Measurements from ENCODE around the gene AQP6. TPM values are rescaled to one million over a fixed set of nuclear protein-coding genes. Genes with fewer than 3 reads are reported as not detected.
A peak's percentile ranks its signal among the peaks of the same experiment; 100 is the strongest.

AQP6 gene
- total RNA-seq, 6 donors from 2014 or later: 0.06 to 0.39 (median 0.24) TPM; not detected in 2

DNA sequence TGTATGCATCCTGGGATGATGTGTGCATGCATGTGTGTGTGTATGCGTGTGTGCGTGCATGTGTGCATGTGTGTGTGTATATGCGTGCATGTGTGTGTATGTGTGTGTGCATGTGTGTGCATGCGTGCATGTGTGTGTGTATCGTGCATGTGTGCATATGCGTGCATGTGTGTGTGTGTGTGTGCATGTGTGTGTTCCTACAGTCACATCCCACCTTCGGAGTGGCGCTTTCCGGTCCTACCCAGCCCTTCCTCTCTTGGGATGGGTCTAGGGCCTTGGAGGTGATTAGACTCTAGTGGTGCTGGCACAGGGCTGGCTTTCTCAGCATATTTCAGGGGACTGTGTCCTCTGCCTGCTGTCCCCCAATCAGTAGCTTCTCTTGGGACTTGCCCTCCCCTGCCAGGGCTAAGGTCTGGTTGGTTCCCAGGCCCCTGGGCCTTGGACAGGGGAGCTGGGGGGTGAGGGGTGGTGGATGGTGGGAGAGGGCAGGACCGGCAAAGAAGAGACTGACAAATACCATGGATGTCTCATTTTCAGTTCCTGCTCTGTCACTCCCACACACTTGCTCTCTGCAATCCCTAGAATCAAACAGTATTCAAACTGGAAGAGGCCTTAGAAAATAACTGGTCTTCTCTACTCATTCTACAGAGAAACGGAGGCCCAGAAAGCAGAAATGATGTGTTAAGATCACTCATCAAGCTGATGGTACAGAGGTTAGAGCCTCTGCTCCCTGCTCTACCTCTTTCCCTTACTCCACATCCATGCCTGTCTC, 47.1 kb upstream of the AQP6 start:
- Histone ChIP-seq H3K27me3 (no peaks in the 10 kb centered on the region), H3K4me1 (peaks cover 0 to 1% (median 0%) of the 10 kb centered on the region in 4 donors), H3K9me3 (no peaks in the 10 kb centered on the region), H3K4me3 (no peak overlapping the region), H3K36me3 (no peaks in the 10 kb centered on the region), H3K27ac (no peak overlapping the region)
- ATAC-seq (ENCODE audit: low FRiP score in 2 of 2) (no peak), DNase-seq (peak in 1 of 2 donors; percentile 12)
- TF ChIP-seq POLR2A (IDR thresholded peaks at IDR 0.05) (no peak), POLR2AphosphoS5 (IDR thresholded peaks at IDR 0.05) (no peak), EP300 (IDR thresholded peaks at IDR 0.05) (no peak)
- TF ChIP-seq, protein P1, sequence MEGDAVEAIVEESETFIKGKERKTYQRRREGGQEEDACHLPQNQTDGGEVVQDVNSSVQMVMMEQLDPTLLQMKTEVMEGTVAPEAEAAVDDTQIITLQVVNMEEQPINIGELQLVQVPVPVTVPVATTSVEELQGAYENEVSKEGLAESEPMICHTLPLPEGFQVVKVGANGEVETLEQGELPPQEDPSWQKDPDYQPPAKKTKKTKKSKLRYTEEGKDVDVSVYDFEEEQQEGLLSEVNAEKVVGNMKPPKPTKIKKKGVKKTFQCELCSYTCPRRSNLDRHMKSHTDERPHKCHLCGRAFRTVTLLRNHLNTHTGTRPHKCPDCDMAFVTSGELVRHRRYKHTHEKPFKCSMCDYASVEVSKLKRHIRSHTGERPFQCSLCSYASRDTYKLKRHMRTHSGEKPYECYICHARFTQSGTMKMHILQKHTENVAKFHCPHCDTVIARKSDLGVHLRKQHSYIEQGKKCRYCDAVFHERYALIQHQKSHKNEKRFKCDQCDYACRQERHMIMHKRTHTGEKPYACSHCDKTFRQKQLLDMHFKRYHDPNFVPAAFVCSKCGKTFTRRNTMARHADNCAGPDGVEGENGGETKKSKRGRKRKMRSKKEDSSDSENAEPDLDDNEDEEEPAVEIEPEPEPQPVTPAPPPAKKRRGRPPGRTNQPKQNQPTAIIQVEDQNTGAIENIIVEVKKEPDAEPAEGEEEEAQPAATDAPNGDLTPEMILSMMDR (IDR thresholded peaks at IDR 0.05): no peak
- 87 to 95% methylated on average over 11 of the region's 11 CpGs for WGBS, 2 donors

DNA sequence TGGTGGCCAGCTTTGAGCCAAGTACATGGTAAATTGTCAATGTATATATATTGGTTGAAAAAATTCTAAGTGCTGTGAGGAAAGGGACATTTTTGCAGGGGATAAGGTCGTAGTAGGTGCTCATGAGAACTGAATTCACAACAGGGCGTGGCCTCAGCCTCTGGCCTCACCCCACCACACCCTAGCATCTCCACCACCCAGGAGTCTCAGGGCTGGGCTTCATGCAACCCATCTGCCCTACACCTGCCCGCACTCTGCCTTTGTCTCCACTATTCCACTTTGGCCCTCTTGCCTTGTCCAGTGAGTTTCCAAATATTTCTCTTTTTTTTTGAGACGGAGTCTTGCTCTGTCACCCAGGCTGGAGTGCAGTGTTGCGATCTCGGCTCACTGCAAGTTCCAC, 44.3 kb upstream of the AQP6 start:
- Histone ChIP-seq H3K36me3 (no peaks in the 10 kb centered on the region), H3K9me3 (no peaks in the 10 kb centered on the region), H3K27me3 (no peaks in the 10 kb centered on the region), H3K4me3 (no peak overlapping the region), H3K27ac (no peak overlapping the region), H3K4me1 (no peaks in the 10 kb centered on the region)
- ATAC-seq (ENCODE audit: low FRiP score in 2 of 2): no peak
- peak in 1 of 2 donors; percentile 7 for DNase-seq
- WGBS, 2 donors: 92 to 94% methylated on average over 6 of the region's 6 CpGs
- TF ChIP-seq POLR2A (IDR thresholded peaks at IDR 0.05) (no peak), EP300 (IDR thresholded peaks at IDR 0.05) (no peak), POLR2AphosphoS5 (IDR thresholded peaks at IDR 0.05) (no peak)
- TF ChIP-seq, protein P1 (IDR thresholded peaks at IDR 0.05): no peak

DNA sequence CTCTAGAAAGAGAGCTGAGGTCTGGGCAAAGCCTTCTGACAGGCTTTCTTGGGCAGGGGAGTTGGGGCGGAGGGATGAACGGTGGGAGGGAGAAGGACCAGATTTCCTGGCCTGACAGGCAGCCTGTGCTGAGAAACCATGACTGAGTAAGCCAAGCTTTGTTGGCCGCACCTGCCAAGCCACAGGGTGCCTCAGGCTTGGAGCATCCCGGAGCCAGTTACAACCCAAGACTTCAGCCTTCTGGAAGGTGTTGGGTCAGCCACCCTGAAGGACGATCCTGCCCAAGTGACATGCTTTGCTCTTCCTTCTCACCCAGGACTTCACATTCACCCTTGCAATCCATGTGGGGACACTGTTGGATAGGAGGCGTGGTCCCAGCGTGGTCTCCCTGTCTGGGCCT, 43.2 kb upstream of the AQP6 start:
- H3K27me3 ChIP-seq: no peaks in the 10 kb centered on the region
- H3K4me1 ChIP-seq: no peaks in the 10 kb centered on the region
- TF ChIP-seq EP300 (IDR thresholded peaks at IDR 0.05) (no peak), POLR2AphosphoS5 (IDR thresholded peaks at IDR 0.05) (no peak), POLR2A (IDR thresholded peaks at IDR 0.05) (no peak)
- TF ChIP-seq, protein P1 (IDR thresholded peaks at IDR 0.05): no peak
- H3K9me3 ChIP-seq: no peaks in the 10 kb centered on the region
- no peaks in the 10 kb centered on the region for H3K36me3 ChIP-seq
- no peak overlapping the region for H3K4me3 ChIP-seq
- WGBS, 2 donors: 87 to 100% methylated on average over 2 to 7 of the region's 7 CpGs
- H3K27ac ChIP-seq: no peak overlapping the region
- ATAC-seq (ENCODE audit: low FRiP score in 2 of 2) (no peak), DNase-seq (peak in 1 of 2 donors; percentile 13)

DNA sequence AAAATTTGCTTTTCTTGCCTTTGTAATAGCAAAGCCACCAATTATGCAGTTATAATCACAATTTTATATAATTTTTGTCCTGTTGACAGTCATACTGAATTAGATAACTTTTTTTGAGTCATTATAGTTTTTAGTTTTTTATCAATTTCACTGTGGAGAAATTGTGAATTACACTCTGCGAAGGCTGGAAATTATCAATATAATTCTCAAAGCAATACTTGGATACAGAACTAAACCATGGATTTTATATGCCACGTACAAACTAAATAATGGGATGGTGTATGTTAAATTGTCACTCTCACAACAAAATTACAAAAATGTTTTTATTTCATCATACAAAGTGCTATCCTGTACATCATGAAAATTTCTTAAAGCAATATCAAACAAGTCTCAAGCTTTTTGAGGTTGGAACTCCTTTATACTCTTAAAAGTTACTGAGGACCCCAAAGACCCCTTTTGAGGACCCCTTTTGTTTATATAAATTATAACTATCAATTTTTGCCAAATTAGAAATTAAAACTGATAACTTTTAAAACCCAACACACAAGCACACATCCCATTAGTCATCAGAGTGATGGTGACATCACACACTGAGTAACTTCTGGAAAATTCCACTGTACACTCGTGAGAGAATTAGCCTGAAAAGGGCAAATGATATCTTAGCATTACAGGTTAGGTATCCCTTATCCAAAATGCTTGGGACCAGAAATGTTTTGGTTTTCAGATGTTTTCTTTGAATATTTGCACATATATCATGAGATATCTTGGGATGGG, 42.0 kb upstream of the AQP6 start:
- H3K27me3 ChIP-seq: no peaks in the 10 kb centered on the region
- no peak overlapping the region for H3K4me3 ChIP-seq
- no peaks in the 10 kb centered on the region for H3K4me1 ChIP-seq
- DNase-seq: no peak
- H3K9me3 ChIP-seq: no peaks in the 10 kb centered on the region
- ATAC-seq (ENCODE audit: low FRiP score in 2 of 2): peak in 1 of 2 donors; percentile 58
- H3K36me3 ChIP-seq: no peaks in the 10 kb centered on the region
- TF ChIP-seq EP300 (IDR thresholded peaks at IDR 0.05): no peak
- TF ChIP-seq, protein P1 (IDR thresholded peaks at IDR 0.05): peak in 1 of 6 experiments; percentile 12
- WGBS, 2 donors: 70% methylated on average over 3 of the region's 3 CpGs
- H3K27ac ChIP-seq: no peak overlapping the region
